Measurements from ENCODE around the gene ZNF700. TPM values are rescaled to one million over a fixed set of nuclear protein-coding genes. Genes with fewer than 3 reads are reported as not detected.

Gene ZNF700
- polyA plus RNA-seq, 1 donor from 2014 or later = 35.9 TPM

DNA sequence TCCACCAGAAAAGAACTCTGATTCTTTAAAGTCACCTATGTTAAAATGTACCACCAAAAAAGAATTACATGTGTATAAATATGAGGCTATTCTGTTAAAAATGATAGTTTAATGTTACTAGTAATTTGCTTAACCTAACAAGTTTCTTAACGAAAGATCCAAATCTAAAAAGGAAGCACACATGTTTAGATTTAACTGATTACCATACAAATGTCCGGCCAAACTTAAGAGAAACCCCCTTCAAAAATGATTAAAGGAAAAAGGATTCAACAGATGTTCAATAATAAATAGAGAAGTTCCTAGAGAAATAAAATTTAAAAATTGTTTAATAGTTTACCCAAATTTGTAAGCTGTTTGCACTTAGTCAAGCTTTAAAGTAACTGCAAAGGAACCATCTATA, 42.3 kb upstream of the ZNF700 start:
- no peaks in the 10 kb centered on the region for H3K9me3 ChIP-seq (ENCODE audit: low read length)
- H3K4me3 ChIP-seq (ENCODE audit: low read length) = no peak overlapping the region
- H3K79me2 ChIP-seq (replicated peaks; ENCODE audit: insufficient read depth, low read length) = no peaks in the 10 kb centered on the region
- H2AFZ ChIP-seq (ENCODE audit: low read depth, low read length) = no peak overlapping the region
- no peaks in the 10 kb centered on the region for H3F3A ChIP-seq (ENCODE audit: insufficient read depth, low read length, poor library complexity, severe bottlenecking)
- TF ChIP-seq, protein P1, sequence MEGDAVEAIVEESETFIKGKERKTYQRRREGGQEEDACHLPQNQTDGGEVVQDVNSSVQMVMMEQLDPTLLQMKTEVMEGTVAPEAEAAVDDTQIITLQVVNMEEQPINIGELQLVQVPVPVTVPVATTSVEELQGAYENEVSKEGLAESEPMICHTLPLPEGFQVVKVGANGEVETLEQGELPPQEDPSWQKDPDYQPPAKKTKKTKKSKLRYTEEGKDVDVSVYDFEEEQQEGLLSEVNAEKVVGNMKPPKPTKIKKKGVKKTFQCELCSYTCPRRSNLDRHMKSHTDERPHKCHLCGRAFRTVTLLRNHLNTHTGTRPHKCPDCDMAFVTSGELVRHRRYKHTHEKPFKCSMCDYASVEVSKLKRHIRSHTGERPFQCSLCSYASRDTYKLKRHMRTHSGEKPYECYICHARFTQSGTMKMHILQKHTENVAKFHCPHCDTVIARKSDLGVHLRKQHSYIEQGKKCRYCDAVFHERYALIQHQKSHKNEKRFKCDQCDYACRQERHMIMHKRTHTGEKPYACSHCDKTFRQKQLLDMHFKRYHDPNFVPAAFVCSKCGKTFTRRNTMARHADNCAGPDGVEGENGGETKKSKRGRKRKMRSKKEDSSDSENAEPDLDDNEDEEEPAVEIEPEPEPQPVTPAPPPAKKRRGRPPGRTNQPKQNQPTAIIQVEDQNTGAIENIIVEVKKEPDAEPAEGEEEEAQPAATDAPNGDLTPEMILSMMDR (IDR thresholded peaks at IDR 0.05; ENCODE audit: poor library complexity, severe bottlenecking) = no peak
- no peak for TF ChIP-seq SMC3 (conservative IDR thresholded peaks at IDR 0.05; ENCODE audit: poor library complexity)
- no peak for TF ChIP-seq MXI1 (conservative IDR thresholded peaks at IDR 0.05; ENCODE audit: poor library complexity, severe bottlenecking)
- no peak for TF ChIP-seq EZH2 (IDR thresholded peaks at IDR 0.05; ENCODE audit: borderline replicate concordance, insufficient read depth, low read length, poor library complexity, severe bottlenecking)
- TF ChIP-seq, protein P2, sequence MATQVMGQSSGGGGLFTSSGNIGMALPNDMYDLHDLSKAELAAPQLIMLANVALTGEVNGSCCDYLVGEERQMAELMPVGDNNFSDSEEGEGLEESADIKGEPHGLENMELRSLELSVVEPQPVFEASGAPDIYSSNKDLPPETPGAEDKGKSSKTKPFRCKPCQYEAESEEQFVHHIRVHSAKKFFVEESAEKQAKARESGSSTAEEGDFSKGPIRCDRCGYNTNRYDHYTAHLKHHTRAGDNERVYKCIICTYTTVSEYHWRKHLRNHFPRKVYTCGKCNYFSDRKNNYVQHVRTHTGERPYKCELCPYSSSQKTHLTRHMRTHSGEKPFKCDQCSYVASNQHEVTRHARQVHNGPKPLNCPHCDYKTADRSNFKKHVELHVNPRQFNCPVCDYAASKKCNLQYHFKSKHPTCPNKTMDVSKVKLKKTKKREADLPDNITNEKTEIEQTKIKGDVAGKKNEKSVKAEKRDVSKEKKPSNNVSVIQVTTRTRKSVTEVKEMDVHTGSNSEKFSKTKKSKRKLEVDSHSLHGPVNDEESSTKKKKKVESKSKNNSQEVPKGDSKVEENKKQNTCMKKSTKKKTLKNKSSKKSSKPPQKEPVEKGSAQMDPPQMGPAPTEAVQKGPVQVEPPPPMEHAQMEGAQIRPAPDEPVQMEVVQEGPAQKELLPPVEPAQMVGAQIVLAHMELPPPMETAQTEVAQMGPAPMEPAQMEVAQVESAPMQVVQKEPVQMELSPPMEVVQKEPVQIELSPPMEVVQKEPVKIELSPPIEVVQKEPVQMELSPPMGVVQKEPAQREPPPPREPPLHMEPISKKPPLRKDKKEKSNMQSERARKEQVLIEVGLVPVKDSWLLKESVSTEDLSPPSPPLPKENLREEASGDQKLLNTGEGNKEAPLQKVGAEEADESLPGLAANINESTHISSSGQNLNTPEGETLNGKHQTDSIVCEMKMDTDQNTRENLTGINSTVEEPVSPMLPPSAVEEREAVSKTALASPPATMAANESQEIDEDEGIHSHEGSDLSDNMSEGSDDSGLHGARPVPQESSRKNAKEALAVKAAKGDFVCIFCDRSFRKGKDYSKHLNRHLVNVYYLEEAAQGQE (IDR thresholded peaks at IDR 0.05; ENCODE audit: borderline replicate concordance) = no peak
- TF ChIP-seq RAD21 (conservative IDR thresholded peaks at IDR 0.05) = no peak
- TF ChIP-seq TAF1 (IDR thresholded peaks at IDR 0.05; ENCODE audit: low read depth) = no peak
- TF ChIP-seq POLR2AphosphoS5 (IDR thresholded peaks at IDR 0.05) = no peak
- no peak for TF ChIP-seq EP300 (conservative IDR thresholded peaks at IDR 0.05; ENCODE audit: poor library complexity, severe bottlenecking)
- H3K36me3 ChIP-seq (ENCODE audit: insufficient read depth, low read length) = no peaks in the 10 kb centered on the region
- no peak overlapping the region for H3K27ac ChIP-seq (ENCODE audit: low read length)
- no peak overlapping the region for H3K4me2 ChIP-seq (ENCODE audit: low read length)
- no peaks in the 10 kb centered on the region for H3K27me3 ChIP-seq (ENCODE audit: insufficient read depth, low read depth, low read length)
- H3K9ac ChIP-seq (ENCODE audit: low read length) = no peak overlapping the region
- no peaks in the 10 kb centered on the region for H4K20me1 ChIP-seq (ENCODE audit: insufficient read depth)
- H3K9me2 ChIP-seq (ENCODE audit: insufficient read depth, low read length) = no peaks in the 10 kb centered on the region

GRCh38 chr19:11887234-11887610, 37.7 kb upstream of the ZNF700 start:
- Histone ChIP-seq H3K36me3 (ENCODE audit: insufficient read depth, low read length) (no peaks in the 10 kb centered on the region), H3F3A (ENCODE audit: insufficient read depth, low read length, poor library complexity, severe bottlenecking) (no peaks in the 10 kb centered on the region), H3K9me3 (ENCODE audit: low read length) (no peaks in the 10 kb centered on the region), H2AFZ (ENCODE audit: low read depth, low read length) (peak overlapping the region; percentile 19), H4K20me1 (ENCODE audit: insufficient read depth) (no peaks in the 10 kb centered on the region), H3K27ac (ENCODE audit: low read length) (peak overlapping the region; percentile 95), H3K4me3 (ENCODE audit: low read length) (peak overlapping the region; percentile 99), H3K79me2 (replicated peaks; ENCODE audit: insufficient read depth, low read length) (peaks cover 26% of the 10 kb centered on the region), H3K4me2 (ENCODE audit: low read length) (peak overlapping the region; percentile 68), H3K9me2 (ENCODE audit: insufficient read depth, low read length) (no peaks in the 10 kb centered on the region), H3K9ac (ENCODE audit: low read length) (peak overlapping the region; percentile 96), H3K27me3 (ENCODE audit: insufficient read depth, low read depth, low read length) (no peaks in the 10 kb centered on the region)
- no peak for TF ChIP-seq SMC3 (conservative IDR thresholded peaks at IDR 0.05; ENCODE audit: poor library complexity)
- TF ChIP-seq RAD21 (conservative IDR thresholded peaks at IDR 0.05) = no peak
- no peak for TF ChIP-seq TAF1 (IDR thresholded peaks at IDR 0.05; ENCODE audit: low read depth)
- no peak for TF ChIP-seq MXI1 (conservative IDR thresholded peaks at IDR 0.05; ENCODE audit: poor library complexity, severe bottlenecking)
- TF ChIP-seq, protein P1 (IDR thresholded peaks at IDR 0.05; ENCODE audit: poor library complexity, severe bottlenecking) = no peak
- TF ChIP-seq EZH2 (IDR thresholded peaks at IDR 0.05; ENCODE audit: borderline replicate concordance, insufficient read depth, low read length, poor library complexity, severe bottlenecking) = no peak
- no peak for TF ChIP-seq POLR2AphosphoS5 (IDR thresholded peaks at IDR 0.05)
- TF ChIP-seq EP300 (conservative IDR thresholded peaks at IDR 0.05; ENCODE audit: poor library complexity, severe bottlenecking) = no peak
- TF ChIP-seq, protein P2 (IDR thresholded peaks at IDR 0.05; ENCODE audit: borderline replicate concordance) = no peak

Measured in neural cell (in vitro differentiated cells).